ENCODE data around the gene TSPEAR.

TSPEAR gene

DNA sequence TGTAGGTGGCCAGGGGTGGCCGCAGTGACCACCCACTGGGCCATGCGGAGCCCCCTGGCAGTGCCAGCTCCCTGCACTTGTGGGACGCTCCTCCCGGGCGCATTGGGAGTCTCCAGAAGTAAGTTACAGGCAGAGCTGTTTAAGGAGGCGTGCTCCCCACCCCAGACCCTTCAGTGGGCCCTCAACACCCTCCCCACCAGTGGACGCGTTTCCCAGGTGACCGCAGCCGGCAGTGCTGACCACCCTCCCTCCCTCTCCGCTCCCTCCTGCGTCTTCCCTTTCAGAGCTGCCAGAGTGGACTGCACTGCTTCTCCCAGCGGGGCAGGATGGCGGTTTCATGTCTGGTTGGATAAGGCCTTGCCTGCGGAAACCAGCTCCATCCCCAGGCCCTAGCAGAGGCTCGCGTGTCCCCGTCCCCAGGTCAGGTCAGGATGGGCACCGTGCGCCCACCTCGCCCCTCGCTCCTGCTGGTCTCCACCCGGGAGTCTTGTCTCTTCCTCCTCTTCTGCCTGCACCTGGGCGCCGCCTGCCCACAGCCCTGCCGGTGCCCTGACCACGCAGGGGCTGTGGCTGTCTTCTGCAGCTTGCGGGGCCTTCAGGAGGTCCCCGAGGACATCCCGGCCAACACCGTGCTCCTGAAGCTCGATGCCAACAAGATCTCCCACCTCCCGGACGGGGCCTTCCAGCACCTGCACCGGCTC lies 255.0 kb downstream of the TSPEAR start:
- no peak for DNase-seq

- no peak for DNase-seq
Measured at GRCh38 chr21:44455524-44456213, 255.7 kb downstream of the TSPEAR start.

DNA sequence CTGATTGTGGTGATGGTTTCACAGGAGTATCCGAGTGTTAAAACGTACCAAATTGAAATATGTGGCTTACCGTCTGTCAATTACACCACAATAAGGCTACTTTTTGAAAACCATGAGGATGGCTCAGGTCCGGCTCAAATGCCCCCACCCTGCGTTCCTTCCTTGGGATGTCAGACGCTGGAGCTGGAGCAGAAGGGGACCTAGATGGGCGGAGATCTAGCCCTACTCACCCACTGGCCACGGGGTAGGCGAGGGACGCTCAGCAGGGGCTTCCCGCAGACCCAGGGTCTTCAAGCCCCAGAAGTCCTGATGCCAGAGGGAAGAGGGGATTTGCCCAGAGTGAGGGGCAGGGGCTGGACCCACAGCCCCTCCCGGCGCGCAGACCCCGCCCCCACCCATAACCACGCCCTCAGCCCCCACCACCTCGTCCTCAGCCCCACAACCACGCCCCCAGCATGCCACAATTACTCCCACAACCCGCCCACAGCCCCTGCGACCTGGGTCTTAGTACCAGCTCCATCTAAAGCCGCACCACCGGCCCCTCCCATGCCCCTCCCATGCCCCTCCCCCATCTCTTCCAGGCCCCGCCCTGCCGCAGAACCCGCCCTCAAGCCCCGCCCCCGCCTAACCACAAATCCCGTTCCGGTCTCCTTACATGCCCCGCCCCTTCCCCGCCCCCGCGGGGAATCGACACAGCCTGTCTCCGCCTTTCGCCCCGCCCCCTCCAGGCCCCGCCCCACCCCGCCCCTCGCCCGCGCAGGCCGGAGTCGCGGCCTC lies 256.4 kb downstream of the TSPEAR start, which contains the start of gene LRRC3:
Gene LRRC3 (plus strand): TSS at position 764 of the 777 bp plus-strand sequence. CDS start 1,135 bp downstream, outside the sequence.
- DNase-seq = no peak

DNA sequence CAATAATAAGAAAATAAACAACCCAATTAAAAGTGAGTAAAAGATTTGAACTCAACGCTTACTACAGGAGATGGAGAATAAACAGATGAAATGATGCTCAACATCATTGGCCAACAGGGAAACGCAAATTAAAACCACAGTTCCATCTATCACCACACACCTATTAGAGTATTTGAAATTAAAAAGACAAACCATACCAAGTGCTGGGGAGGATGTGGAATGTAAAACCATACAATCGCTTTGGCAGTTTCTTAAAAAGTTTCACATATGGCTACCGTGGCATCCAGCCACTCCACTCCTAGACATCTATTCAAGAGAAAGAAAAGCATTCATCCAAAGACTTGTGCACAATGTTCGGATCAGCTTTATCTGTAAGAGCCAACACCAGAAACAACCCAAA lies 257.3 kb downstream of the TSPEAR start:
- no peak for DNase-seq

DNA sequence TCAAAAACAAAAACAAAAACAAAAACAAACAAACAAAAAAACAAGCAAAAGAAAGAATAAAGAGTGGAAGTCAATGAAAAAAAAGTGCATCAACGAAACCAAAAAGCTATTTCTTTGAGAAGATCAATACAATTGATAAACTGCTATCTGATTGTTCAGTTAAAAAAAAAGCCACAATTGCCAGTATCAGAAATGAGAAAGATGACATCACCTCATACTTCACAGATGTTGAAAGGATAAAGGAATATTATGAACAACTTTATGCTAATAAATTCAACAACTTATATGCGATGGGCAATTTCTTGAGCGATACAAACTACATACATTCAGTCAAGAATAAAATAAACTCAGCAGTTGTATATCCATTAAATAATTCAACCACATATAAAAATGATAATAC lies 258.3 kb downstream of the TSPEAR start:
- DNase-seq = no peak

DNA sequence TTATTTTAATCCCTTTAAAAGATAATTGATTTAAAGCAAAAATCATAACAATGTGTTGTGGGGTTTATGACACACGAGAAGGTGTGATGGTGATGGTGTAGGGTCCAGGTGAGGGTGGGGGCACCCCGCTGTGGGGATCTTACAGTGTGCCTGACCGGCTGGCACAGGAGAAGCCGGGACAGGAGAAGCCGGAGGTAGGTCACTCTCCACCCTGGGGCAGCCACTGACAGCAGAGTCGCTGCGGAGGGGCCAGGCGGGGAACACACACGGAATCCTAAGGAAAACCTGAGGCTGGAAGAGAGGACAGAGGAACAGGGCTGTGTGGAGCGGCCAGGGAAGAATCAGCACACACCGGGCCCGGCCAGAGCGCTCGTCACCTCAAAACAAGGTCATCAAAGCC lies 260.4 kb downstream of the TSPEAR start:
- DNase-seq = no peak

DNA sequence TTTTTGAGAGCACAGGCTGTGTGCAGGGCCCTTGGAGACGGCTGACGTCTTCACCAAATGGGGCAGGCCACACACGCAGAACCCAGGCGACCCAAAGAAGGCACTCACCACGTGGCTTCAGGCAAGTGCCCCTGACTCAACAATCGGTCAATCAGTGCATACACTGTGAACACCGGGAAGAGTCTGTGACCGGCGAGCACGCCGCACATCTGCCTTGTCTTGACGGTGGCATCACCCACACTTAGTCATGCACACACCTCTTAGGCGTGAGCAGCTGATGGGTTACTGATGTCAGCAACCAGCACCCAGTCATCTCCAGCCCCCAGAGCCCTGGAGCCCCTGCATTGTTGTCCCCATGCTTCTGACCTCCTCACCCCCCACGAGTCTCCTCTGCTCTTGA lies 261.0 kb downstream of the TSPEAR start:
- no peak for DNase-seq

- no peak for DNase-seq
Measured at GRCh38 chr21:44449473-44450363, 261.7 kb downstream of the TSPEAR start.

DNA sequence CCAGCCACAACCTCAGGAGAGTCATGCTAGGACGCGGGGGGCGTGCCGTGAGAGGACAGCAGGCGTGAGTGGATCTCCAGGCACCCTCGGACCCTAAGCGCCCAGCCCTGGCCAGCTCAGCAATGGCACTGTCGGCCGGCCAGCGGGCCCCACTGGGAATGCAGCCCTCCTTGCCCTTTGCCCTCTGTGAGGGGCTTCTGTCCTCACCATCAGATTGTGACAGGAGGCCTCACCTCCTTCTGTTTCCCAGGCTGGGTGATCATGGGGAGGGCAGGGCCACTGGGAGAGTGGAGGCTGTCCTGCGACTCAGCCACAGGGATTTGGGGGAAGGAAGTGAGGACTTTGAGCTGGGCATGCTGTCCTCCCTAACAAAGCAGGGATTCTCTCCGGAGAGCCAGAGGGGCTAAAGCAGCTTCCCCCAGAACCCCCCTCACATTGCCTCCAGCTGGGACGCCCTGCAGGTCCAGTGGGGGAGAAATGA lies 262.7 kb downstream of the TSPEAR start:
- DNase-seq = no peak
